Stimulated activated CD8-positive, alpha-beta memory T cell treated with anti-CD3 and anti-CD28 coated beads, Interleukin-12 subunit alpha, Interleukin-12 subunit beta, amount 100 ng/mL, for 4 hours (primary cell): ENCODE results near the gene WDFY4.

ENCODE experiments used
- DNase-seq: peaks from one replicate; pipeline ENCODE4 v3.0.0-alpha.2; 2020; ENCODE audit warnings: low read depth

Gene WDFY4

DNA sequence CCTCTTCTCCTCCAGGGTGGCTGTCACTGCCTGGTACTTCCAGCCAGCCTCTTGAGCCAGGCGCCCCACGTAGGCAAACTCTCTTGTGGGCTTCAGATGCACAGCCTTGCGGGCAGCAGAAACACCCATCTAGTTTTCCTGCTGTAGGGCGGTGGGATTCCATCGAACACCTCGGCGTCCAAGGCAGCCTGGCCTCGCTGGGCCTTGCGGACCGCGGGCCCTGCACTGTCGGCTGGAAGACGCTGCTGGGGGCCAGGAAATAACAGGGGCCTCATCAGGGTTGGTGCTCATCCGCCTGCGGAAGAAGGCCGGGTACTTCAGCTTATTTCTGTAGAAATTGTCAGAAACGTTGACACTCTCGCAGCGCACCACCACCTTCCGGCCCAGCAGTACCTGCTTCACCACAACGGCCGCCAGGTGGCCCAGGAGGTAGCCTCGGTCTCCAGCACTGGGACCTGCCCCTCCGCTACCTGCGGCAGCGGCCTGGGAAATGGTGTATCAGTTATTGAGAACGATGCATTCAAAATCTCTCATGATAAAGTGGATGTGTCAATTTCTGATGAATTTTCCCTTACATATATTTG, 61.1 kb downstream of the WDFY4 start:
- no peak for DNase-seq

DNA sequence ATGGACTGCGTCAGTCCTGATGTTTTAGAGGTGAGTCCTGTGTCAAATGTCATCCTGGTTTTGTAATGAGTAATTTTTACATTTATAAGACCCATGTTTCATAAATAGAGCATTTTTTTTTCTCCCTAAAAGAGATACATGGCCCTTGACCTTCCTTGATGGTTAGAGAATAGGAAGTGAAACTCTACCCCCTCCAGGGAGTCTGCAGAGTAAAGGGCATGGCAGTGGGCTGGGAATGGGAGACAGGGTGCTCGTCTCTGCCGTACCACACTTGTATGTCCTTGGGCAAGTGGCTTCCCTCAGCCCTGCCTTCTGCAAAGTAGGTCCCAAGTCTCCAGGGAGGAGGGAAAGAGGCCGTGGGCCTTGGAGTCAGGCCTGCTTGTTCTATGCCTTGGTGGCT, 63.9 kb downstream of the WDFY4 start:
- DNase-seq: no peak

DNA sequence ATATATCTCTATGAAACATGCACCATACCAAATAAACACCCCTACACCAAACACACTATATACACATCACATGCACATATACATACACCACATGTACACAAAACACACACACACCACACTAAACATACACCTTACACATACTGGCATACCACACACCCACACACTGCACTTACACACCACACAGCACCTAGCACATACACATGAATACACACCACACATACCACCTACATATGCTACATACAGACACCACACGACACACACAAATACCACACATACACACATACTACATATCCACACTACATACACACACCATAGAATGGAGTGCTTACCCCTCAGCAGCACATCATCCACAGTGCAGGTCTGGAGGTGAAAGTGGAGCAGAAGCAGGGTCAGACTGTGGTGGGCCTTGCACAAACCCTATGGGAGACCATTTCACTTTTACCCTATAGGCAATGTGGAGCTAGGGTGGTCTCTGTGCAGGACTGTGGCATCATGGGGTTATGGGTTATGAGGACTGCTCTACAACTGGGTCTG, 64.6 kb downstream of the WDFY4 start:
- DNase-seq: no peak

DNA sequence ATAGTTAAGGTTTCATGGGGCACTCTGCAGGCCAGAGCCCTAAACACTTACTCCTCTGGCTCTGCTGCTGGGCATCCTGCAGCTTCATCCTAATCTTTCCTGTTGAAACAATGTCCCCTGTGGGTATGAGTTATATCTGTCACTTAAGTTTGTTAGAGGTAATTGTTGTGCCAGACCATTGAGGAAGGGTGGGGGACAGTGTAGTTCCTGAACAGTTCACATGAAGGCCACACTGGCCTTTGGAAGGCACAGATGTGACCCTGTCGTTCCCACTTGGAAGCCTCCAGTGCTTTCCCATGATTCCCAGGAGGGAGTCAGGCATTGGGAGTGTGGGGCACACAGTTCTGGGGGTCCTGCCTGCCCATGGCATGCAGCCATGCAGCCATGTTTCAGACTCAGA, 65.3 kb downstream of the WDFY4 start:
- no peak for DNase-seq

DNA sequence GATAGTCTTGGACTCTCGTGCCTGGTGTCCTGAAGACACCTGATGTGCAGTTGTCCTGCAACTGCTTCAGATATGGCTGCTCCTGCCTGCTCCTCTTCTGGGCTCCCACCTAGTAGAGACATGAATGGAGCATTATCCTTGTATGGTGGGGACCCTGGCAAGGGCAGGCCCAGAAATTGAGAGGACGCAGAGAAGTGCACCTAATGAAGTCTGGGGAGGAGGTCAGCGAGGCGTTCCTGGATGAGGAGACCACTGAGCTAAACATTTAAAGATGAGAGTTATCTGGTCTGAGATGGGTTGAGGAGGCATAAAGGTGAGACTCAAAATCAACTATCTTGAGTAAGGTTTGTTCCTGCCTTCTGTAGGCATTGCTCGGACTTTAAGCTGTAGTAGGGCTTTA, 66.3 kb downstream of the WDFY4 start:
- no peak for DNase-seq

DNA sequence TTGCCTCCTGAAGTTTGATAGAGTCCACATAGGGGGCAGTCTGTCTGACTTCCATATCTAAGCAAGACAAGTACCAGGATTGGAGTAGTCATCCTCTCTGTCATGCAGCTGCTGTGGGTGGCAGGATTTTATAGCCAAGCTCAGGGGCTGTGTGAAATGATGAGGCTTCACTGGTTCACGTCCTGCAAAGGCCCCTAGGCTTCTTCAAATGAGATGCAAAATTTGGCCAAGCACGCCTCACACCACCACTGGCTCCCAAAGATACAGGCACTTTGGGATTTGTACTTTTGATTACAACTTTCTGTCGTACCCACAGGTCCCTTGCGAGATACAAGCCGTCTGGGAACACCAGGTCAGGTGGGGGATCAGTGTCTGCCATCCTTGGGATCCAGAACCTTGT, 67.1 kb downstream of the WDFY4 start:
- no peak for DNase-seq

DNA sequence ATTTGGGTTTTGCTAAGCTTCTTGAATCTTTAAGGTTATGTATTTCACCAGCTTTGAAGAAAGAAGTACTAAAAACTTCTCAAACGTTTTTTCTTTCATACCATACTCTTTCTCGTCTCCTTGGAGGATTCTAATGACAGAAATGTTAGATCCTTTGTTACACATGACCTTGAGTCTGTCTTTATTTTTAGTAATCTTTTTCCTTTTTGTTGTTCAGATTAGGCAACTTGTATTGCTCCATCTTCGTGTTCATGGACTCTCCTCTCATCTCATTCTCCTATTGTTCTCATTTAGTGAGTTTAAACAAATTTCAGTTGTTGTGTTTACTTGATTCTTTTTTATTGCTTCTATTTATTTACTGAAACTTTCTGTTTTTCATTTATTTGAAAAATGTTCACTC, 73.7 kb downstream of the WDFY4 start:
- no peak for DNase-seq

DNA sequence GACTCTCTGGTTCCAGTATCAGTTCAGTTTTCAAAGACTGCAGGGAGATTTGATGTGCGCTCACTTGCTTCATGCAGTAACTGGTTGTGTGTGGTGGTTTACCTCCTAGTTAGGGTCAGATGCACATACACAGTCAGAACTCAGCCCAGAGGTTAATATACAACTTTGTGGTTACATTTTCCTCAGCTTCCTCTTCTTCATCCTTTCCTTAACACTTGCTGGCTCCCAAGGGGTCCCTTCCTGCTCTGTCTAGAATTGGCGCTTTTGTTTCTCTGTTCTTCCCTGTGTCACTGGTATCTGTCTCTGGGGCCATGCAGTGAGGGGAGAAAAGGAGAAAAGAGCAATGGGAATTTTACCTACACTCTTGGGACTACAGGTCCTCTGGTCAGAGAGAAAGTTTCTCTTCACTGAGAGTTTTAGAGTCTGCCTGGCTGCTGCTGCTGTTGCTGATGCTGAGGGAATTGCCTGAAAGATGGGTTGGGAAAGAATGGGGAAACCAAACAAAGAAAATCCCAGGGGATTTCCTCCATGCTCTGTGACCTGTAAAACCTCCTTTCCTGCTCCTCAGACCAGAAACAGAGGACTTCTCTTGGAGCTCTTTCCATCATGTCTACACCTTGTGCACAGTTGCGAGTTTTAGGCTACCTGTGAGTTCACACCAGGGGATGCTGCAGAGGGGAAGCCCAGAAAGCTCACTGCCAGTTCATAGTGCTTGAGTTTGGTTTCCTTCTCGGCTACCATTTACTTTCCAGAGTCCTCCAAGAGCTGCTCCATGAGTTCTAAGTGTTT, 74.6 kb downstream of the WDFY4 start:
- no peak for DNase-seq

DNA sequence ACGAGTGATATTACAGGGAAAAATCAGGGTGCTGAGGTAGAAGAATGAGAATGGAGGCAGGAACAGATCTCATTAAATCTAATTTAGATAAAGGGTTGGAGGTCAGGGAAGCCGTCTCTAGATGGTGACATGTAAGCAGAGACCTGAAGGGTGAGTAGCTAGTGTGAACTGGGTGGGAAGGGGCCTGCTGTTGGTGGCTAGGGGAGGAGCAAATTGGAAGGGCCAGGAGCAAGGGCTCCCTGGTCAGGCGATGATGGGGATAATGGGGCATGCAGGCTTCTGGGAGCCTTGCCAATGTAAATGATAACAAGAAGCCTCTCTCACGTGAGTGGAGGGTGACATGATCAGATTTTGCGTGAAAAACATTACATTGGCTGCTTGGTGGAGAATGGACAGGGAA, 76.3 kb downstream of the WDFY4 start:
- DNase-seq: no peak

DNA sequence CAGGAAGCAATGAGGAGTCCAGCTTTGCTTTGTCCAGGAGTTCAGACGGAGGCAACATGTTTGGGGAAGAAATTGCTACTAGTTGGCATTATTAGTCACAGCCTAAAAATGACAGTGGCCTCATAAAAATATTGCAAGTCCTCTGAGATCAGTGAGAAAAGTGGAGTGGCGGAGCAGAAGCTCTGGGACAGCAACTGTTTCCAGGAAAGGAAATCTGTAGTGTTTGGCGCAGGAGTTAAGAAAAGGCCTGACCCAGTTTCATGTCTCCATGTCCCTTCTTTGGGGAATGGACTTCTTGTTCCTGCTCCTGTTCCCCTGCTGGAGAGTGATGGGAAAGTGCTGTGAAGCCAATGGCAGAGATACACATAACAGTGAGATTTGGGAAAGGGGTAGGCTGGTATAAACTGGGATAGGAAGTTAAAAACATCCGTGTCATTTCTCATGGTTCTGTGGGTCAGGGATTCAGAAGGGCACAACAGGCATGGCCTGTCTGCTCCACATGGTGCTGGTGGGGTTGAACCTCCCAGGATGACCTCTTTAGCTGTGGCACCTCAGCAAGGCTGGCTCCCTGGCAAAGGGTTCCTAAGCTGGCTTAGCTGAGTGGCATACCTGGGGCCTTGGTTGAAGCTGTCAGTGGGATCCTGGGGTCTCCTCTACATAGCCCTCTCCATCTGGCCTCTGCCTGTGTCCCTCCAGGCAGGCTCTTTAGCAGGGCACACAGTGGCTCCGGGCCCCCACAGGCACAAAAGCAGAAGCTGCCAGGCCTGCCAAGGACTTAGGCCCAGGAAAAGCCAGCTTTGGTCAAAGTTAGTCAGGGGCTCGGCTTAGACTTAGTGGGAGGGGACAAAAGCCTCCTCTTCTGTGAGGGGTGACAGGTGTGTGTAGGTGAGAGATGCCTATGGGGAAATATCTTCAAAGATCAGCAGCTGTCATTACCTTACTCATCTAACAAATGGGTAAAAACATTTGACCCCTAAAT, 77.7 kb downstream of the WDFY4 start:
- DNase-seq: no peak

DNA sequence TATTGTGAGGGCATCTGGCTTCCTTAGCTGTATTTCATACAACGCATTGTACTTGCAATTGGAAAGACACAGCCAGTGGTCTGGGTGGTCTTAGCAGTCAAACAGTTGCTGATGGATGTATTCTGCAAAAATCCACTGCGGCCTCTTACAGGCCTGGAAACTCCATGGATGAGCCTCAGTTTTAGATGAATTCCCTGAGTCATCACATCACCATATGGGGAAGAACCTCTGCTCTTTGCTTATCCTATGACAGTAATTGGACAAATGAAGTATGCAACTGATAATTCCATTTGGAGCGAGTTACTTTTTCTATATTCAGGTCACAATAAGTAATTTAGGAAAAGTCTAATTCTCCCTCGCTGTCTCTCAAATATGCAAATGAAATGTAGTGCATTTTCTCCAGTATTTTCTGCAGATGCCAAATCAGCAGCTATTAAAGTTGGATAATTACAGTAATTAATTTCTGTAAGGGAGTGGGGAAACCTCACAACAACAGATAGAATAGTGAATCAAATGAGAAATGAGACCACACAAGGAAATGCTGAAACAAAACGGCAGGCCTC, 78.8 kb downstream of the WDFY4 start:
- no peak for DNase-seq

DNA sequence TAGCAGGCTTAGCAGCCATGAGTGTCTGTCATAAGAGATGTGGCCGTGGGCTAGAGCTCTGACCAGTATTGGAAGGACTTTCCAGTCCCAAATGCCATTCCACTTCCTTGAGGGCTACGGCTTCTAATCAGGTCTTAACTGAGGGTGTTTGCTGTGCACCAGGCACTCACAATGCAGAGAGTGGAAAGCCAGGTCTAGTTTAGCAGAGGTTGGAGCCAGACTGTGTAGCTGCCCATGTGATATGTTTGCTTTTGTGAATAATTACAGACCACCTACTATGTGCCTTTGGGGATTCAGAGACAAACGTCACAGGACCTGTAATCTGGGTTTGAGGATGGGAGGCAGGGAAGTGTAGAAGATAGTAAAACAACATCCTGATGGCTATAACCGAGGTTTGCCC, 79.8 kb downstream of the WDFY4 start:
- no peak for DNase-seq

DNA sequence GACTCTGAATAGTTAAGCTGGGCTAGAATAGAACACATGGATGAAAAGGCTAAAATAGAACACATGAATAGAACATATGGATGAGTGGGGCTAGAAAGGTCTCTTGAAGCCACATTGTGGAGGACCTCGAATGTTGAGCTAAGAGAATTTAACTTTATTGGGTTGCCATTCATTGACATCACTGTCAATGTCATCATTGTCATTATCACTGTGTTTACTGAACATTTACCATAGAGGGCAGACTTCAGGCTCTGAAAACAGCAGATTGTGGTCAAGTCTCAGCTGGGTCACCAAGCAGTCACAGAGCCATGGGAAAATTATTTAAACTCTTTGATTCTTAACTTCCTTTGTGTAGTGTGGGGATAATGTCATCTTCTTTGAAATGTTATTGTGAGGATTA, 80.4 kb downstream of the WDFY4 start:
- DNase-seq: no peak

DNA sequence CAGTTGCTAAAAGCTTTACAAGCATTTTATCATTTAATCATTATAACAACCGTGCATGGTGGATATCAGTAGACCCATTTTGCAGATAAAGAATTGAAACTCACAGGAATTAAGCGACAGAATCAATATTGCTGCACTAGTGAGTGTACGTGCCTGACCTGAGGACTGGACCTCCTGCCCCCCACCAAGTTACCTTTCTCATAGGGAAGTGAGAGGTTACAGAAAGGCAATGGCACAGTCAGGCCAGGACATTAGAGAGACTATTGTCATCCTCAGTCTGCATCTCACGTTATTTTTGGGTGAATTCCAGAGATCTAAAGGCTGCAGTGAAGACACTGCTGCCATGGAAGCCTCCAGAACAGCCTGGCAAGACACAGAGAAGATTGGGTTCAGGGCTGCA, 80.9 kb downstream of the WDFY4 start:
- no peak for DNase-seq

DNA sequence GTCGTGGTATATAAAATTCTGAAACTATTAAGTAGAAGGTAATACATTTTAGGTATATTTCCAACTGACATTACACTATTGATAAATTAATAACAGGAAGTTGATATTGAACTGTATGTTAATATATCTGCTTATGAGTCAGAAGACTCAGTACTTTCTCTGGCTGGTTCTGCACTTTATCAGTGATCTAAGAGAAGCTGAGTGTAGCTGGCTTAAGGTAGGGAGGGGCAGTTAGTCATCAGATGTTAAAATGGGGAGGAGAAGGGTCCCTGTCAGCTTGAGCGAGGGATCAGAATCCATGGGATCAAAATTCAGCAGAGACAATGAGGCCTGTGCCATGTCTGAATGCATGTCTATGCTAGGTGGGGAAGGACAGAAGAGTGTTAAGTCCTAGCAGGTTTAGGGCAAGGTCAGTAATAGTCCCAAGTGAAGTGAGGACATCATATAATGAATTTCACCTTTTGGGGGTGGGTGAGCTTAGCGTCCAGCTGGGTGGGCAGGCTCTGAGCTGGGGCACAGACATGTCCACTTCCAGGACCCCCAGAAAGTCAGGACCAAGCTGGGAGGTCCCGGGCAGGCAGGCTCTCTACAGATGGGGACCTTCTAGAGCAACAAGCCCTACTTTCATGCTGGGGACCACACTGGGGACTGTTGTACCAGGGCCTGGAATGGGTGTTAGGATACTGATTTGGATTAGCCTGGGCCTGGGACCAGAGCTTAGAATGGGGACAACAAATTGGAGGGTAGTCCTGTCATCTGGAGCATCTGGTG, 82.9 kb downstream of the WDFY4 start:
- no peak for DNase-seq

DNA sequence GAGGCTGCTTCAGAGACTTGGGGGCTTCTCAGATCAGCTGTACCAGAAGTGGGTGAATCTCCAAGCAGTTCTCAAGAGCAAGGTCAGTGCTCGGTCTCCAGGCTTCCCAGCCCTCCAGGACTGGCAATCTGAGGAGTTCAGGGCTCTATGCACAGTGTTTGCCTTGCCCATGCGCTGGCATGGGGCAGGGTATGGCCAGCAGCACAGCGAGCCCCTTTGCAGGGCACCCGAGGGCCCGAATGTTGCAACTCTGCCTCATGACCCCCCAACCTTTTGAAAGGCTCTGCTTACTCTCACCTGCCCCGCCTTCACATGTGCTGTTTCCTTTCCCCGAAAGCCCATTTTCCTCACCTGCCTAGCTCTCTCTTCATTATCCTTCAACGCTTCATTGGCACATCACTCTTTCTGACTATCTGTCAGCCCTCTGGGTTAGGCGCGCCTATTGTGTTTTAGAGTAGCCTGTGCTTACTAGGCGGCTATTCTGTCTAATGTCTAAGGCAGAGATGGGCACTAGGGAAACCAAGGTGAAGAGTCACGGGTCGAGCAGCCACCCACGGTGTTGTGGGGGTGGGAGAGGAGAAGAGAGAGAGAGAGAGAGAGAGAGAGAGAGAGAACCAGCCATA, 83.6 kb downstream of the WDFY4 start:
- DNase-seq: no peak

DNA sequence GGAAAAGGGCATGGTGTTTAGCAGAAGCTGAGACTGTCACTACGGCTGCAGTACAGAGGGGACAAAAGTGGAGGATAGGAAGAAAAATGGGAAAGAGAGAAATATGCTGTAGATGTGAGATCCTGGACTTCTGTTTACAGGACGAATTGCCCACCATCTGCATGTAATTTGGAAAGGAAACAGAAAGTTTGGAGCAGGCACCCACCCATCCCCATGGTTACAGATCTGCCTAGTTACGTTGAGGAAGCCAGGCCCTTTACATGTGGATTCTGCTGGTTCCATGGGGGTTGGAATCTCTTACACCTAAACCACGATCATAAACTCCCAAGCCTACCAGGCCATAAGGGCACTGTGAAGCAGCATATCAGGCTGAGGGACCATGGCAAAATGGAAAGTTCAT, 84.3 kb downstream of the WDFY4 start:
- no peak for DNase-seq

DNA sequence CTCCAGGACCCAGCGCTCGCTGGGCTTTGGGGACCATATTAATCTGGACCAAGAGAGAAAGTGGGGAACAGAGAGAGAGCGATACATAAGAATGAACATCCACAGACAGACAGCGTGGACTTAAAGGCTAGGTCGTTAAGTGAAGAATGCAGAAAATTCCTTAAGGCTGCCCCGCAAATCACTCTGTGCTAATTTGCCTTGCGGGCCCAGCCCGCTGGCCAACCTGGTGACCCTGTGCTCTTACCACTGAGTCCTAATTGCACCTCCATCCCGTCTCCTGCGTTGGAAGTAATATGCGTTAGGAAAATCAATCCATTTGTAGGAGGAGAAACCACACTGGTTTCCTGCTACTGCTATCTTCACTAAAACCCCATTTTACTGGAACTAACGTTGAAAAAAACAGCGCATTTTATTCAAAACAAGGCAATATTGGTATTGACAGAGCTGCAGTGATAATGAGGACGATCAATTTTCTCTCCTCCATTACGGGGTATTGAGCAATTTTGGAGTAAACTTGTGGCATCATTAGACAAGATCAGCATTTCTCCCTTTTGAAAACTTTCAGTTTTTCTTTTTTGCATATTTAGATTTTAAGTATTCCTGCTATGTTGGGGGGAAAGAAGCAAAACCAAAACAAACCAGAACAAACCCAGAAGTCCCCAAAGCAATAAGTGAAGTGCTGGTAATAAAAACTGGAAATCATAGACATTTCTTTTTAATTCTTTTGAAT, 85.2 kb downstream of the WDFY4 start:
- DNase-seq: no peak

DNA sequence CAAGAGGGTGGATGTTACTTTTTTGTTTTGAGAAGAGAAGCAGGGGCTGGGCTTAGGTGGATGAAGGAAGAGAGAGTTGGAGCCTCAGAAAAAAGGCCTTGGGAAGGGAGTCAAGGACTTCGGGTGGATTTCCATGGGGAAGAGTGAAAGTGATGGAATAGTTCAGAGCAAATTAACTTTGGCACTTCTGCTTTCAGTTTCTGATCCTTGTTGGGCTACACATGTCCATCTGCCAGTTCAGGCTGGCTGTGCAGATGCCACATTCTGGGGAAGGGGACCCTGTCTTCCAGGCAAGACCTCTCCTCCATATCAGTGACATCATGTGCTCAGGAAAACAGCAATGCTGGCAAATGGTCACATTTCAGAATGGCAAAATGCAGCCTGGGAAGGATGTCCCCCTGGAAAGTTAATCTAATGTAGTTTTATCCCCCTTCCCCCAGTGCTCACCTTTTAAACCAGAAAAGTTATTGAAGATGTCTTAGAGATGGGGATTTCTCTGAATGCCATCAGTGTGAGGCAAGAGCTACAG, 86.0 kb downstream of the WDFY4 start:
- no peak for DNase-seq

DNA sequence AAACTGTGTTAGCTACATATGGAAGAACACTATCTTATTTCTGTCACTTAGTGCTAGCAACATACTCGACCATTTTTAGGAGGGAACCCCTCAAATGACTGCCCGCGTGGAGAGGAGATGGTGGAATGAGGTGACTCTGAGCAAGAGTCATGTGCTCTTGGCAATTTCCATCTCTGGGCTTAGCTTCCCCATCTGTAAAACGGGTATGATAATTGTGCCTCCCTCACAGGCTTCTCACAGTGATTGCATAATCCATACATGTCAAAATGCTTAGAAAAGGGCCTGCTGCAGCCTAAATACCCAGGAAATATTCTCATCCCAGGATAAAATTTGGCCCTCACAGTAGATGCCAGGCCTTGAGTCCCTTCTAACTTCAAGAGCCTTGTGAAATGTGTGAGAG, 86.6 kb downstream of the WDFY4 start:
- DNase-seq: no peak
